Measurements from ENCODE around the gene COL4A6. TPM values are rescaled to one million over a fixed set of nuclear protein-coding genes. Genes with fewer than 3 reads are reported as not detected.

The COL4A6 gene
- total RNA-seq, 1 experiment from 2014 or later, result 2.4 TPM

- Histone ChIP-seq H2AFZ (ENCODE audit: low read depth, low read length, poor library complexity, severe bottlenecking) (no peak overlapping the region), H3K79me2 (ENCODE audit: insufficient read depth, low read length) (no peaks in the 10 kb centered on the region), H3K4me1 (ENCODE audit: control insufficient read depth in 1 of 2, insufficient read depth in 2 of 2, low read length in 2 of 2) (peaks cover 14 to 16% of the 10 kb centered on the region in 2 experiments), H3K4me2 (ENCODE audit: low read length) (no peak overlapping the region), H3K27me3 (ENCODE audit: insufficient read depth, low read length) (no peaks in the 10 kb centered on the region), H3K27ac (ENCODE audit: low read depth, low read length) (no peak overlapping the region), H3K9me3 (ENCODE audit: control insufficient read depth in 1 of 2, insufficient read depth in 1 of 2, low read depth in 1 of 2, low read length in 2 of 2) (no peaks in the 10 kb centered on the region), H4K20me1 (ENCODE audit: insufficient read depth) (no peaks in the 10 kb centered on the region), H3K4me3 (replicated peaks in 1 of 2; ENCODE audit: low read depth in 1 of 2, low read length in 2 of 2) (no peak overlapping the region), H3K9me2 (ENCODE audit: insufficient read depth) (no peaks in the 10 kb centered on the region), H3K36me3 (ENCODE audit: control insufficient read depth in 1 of 2, insufficient read depth in 2 of 2, low read length in 2 of 2) (no peaks in the 10 kb centered on the region), H3K9ac (ENCODE audit: low read length) (no peak overlapping the region)
- intact Hi-C loops (cut with micrococcal nuclease), result no loop called here
- no TSS peak for BruUV-seq (replicated peaks)
- ATAC-seq, result no peak
- RAD21 ChIA-PET (ENCODE audit: low non-redundant PET in 1 of 2, low total read pairs in 2 of 2, uncharacterized antibody in 2 of 2, unreplicated experiment in 2 of 2), result no interaction called here
- DNase-seq (ENCODE audit: low read depth, low spot score), result no peak
- TF ChIP-seq MAX (IDR thresholded peaks at IDR 0.05) (no peak), ZBTB33 (IDR thresholded peaks at IDR 0.05; ENCODE audit: extremely low read depth, insufficient replicate concordance, low read length) (no peak), ZFX (IDR thresholded peaks at IDR 0.05) (no peak), TCF7L2 (IDR thresholded peaks at IDR 0.05; ENCODE audit: borderline replicate concordance, extremely low read depth, insufficient read depth, insufficient read length) (no peak), REST (IDR thresholded peaks at IDR 0.05; ENCODE audit: low read depth) (no peak), RAD21 (IDR thresholded peaks at IDR 0.05; ENCODE audit: low read depth) (no peak), SRF (IDR thresholded peaks at IDR 0.05; ENCODE audit: low read depth) (no peak)
- CTCF ChIA-PET, result no interaction called here
- POLR2A ChIA-PET, result no interaction called here
Measured at GRCh38 chrX:108168961-108169740, 269.1 kb downstream of the COL4A6 start.
